Progenitor cell of endocrine pancreas (in vitro differentiated cells): ENCODE results near the gene ADH4. TPM values are rescaled to one million over a fixed set of nuclear protein-coding genes. Genes with fewer than 3 reads are reported as not detected.
"Not testable (repeated sequence)": the region's sequence is repeated elsewhere in the genome, so short reads cannot be mapped to it uniquely, and the experiment has no call there.

Experiments used
- DNase-seq: peaks from one replicate; pipeline ENCODE4 v3.0.0; 2021; ENCODE audit warnings: low spot score; ENCODE audit not compliant: unreplicated experiment
- H3K27ac Mint-ChIP-seq: 2 replicates; pipeline ENCODE4 v1.8.0; 2021; ENCODE audit warnings: mild to moderate bottlenecking, moderate library complexity, mixed read lengths
- H3K27me3 Mint-ChIP-seq: 2 replicates; pipeline ENCODE4 v1.8.0; 2021; ENCODE audit warnings: mixed read lengths
- H3K36me3 Mint-ChIP-seq: 2 replicates; pipeline ENCODE4 v1.8.0; 2022; ENCODE audit warnings: mixed read lengths; ENCODE audit not compliant: insufficient read depth
- H3K4me1 Mint-ChIP-seq: 2 replicates; pipeline ENCODE4 v1.8.0; 2021; ENCODE audit warnings: low read depth, mixed read lengths
- H3K4me3 Mint-ChIP-seq: 2 replicates; pipeline ENCODE4 v1.8.0; 2021; ENCODE audit warnings: low read depth, mild to moderate bottlenecking, moderate library complexity, mixed read lengths
- H3K9me3 Mint-ChIP-seq: 2 replicates; pipeline ENCODE4 v1.8.0; 2021; ENCODE audit warnings: low read depth, mixed read lengths
- total RNA-seq: library from RNA; stranded (reverse); gene quantifications from 2 replicates; pipeline ENCODE4 v1.2.1, GENCODE V29; 2021
- TF ChIP-seq, protein P1 (sequence below): fragments of 200-600 bp; sonication (generic); IDR thresholded peaks from one replicate; pipeline ENCODE4 v1.5.0; 2021; ENCODE audit warnings: antibody characterized with exemption, mild to moderate bottlenecking; ENCODE audit not compliant: unreplicated experiment

Gene ADH4
- total RNA-seq, 1 donor from 2014 or later, result not detected

DNA sequence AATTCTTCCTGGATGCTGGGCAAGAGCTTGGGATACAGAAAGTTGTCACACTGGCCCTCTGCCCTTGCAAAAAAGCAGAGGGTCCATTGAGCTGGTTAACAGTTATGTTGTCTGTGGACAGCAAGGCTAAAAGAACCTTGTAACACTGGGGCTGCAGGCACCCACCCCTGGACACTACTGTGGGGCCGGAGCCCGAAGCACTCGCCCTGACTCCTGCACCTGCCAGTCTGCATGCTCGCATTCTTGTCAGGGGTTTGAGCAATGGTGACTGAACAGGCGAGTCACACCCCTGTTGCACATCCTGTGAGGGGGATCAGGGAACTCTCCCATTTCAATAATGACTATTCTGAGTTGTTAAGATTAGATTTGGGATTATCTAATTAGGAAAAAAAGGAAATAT, 23.6 kb downstream of the ADH4 start:
- Mint-ChIP-seq H3K4me1 (no peaks in the 10 kb centered on the region), H3K27me3 (no peaks in the 10 kb centered on the region), H3K4me3 (no peak overlapping the region), H3K27ac (no peak overlapping the region), H3K9me3 (peaks cover 4% of the 10 kb centered on the region), H3K36me3 (peaks cover 4% of the 10 kb centered on the region)
- TF ChIP-seq, protein P1, sequence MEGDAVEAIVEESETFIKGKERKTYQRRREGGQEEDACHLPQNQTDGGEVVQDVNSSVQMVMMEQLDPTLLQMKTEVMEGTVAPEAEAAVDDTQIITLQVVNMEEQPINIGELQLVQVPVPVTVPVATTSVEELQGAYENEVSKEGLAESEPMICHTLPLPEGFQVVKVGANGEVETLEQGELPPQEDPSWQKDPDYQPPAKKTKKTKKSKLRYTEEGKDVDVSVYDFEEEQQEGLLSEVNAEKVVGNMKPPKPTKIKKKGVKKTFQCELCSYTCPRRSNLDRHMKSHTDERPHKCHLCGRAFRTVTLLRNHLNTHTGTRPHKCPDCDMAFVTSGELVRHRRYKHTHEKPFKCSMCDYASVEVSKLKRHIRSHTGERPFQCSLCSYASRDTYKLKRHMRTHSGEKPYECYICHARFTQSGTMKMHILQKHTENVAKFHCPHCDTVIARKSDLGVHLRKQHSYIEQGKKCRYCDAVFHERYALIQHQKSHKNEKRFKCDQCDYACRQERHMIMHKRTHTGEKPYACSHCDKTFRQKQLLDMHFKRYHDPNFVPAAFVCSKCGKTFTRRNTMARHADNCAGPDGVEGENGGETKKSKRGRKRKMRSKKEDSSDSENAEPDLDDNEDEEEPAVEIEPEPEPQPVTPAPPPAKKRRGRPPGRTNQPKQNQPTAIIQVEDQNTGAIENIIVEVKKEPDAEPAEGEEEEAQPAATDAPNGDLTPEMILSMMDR, result no peak
- no peak for DNase-seq

DNA sequence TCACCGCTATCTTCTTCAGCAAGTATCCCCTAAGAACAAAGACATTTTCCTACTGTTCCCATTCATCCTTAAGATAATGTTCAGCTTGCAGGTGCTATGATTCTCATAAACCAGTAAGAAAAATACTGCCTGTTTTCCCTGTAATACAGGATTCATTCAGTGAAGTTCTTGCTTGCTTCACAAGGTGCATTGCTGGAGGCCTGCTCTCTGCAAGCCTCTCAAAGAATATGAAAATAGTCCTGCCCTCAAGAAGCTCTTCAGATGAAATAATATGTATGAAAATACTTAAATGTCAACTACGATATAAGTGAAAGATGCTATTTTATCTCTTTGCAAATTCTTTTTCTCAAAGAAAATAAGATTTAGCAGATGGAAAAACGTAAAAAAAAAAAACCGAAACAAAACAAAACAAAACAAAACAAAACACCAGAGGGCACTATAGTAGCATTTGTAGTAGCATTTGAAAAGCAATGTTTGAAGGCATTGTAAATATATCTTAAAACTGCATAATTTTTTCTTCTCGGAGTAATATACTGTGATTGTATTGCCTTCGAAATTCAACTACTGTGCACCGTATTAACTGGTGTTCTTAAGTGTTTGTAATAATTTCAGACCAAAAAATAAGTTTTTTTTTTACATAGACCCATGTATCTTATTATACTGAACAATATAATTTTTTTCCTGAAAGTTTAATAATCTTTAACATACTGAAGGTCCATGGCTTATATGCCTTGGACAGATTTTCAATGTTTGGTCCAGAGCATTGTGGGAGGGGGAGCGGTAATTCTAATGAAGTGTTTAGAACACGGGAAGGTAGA, 26.0 kb downstream of the ADH4 start:
- Mint-ChIP-seq H3K4me1 (no peaks in the 10 kb centered on the region), H3K4me3 (no peak overlapping the region), H3K36me3 (peaks cover 5% of the 10 kb centered on the region), H3K9me3 (peaks cover 7% of the 10 kb centered on the region), H3K27me3 (no peaks in the 10 kb centered on the region), H3K27ac (no peak overlapping the region)
- DNase-seq, result no peak
- TF ChIP-seq, protein P1, result peak; percentile 38

DNA sequence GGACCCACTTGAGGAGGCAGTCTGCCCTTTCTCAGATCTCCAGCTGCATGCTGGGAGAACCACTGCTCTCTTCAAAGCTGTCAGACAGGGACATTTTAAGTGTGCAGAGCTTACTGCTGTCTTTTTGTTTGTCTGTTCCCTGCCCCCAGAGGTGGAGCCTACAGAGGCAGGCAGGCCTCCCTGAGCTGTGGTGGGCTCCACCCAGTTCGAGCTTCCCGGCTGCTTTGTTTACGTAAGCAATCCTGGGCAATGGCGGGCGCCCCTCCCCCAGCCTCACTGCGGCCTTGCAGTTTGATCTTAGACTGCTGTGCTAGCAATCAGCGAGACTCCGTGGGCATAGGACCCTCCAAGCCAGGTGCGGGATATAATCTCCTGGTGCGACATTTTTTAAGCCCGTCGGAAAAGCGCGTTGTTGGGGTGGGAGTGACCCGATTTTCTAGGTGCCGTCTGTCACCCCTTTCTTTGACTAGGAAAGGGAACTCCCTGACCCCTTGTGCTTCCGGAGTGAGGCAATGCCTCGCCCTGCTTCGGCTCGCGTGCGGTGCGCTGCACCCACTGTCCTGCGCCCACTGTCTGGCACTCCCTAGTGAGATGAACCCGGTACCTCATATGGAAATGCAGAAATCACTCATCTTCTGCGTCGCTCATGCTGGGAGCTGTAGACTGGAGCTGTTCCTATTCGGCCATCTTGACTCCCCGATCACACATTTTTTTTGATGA, 26.8 kb downstream of the ADH4 start:
- H3K27me3 Mint-ChIP-seq, DNase-seq, H3K27ac Mint-ChIP-seq, H3K4me3 Mint-ChIP-seq, H3K4me1 Mint-ChIP-seq, H3K9me3 Mint-ChIP-seq, H3K36me3 Mint-ChIP-seq: not testable (repeated sequence)

DNA sequence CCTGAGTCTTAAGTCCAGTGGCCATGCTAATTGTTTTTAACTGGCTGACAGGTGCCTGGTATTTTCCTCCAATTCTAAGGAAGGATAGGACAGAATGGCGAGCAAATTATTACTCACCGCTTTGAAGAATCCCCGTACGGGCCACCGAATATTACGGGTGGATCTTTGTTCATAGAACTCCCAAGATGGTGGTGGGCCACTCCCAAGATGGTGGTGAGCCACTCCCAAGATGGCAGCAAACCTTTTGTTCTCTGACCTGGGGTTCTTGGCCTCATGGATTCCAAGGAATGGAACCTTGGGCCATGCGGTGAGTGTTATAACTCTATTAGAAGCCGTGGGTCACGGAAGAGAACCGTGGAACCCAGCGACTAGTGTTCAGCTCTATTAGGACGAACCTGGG, 34.8 kb downstream of the ADH4 start:
- H3K27me3 Mint-ChIP-seq, H3K4me1 Mint-ChIP-seq, DNase-seq, H3K27ac Mint-ChIP-seq, H3K4me3 Mint-ChIP-seq, H3K36me3 Mint-ChIP-seq: not testable (repeated sequence)
- H3K9me3 Mint-ChIP-seq, result peaks cover 13% of the 10 kb centered on the region

DNA sequence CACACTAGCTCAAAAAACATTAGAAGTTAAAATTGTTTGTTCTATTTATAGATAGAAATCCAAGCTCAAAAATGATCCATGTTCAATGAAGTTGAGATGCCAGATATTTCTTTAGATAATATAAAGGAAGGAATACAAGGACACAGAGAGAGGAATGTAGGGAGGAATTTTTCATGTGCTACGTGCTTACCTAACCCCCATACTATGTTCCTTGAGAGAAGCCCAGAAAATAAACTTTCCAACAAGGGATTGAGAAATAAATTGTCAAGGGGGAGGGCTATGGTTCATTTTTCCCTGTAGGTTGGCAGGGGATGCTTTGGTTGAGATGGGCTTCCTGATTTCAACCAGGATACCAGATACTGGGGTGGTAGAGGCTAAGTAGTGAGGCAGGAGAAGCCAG, 39.9 kb downstream of the ADH4 start:
- Mint-ChIP-seq H3K4me3 (no peak overlapping the region), H3K4me1 (peaks cover 1% of the 10 kb centered on the region), H3K27me3 (no peaks in the 10 kb centered on the region), H3K9me3 (peaks cover 6% of the 10 kb centered on the region), H3K36me3 (peaks cover 9% of the 10 kb centered on the region), H3K27ac (no peak overlapping the region)
- no peak for DNase-seq
- TF ChIP-seq, protein P1, result no peak

DNA sequence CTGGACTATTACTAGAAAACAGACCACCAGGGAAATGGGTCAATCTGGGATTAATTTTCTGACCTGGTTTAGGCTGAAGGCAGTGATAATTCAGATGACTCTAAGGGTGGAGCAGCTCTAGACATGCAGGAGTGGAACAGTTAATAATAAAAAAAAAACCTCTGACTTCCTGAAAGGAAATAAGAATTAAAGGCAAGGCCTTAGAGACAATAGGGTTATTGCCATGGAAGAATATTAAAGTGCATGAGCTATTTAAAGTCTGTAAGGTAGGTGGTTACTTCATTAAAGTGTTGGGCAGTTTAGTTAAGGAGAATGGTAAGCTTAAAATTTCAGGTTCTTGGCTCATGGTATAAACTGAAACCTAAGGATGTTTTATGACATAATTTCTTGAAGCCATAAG, 40.9 kb downstream of the ADH4 start:
- Mint-ChIP-seq H3K9me3 (no peaks in the 10 kb centered on the region), H3K4me1 (no peaks in the 10 kb centered on the region), H3K4me3 (no peak overlapping the region)

More for the DNA sequence above, 40.9 kb downstream of the ADH4 start:
- no peak overlapping the region for H3K27ac Mint-ChIP-seq
- TF ChIP-seq, protein P1, result no peak
- no peaks in the 10 kb centered on the region for H3K27me3 Mint-ChIP-seq
- H3K36me3 Mint-ChIP-seq, result peaks cover 4% of the 10 kb centered on the region
- no peak for DNase-seq
